OCI-LY3 (cell line): ENCODE data around the gene UNC5C.

Experiments used
- CTCF ChIP-seq: fragments of 200-600, 300-600 bp; sonication (generic); IDR thresholded peaks from 2 replicates; pipeline ENCODE4 v1.5.1; 2014; ENCODE audit warnings: antibody characterized with exemption, low read length, low read depth
- EZH2phosphoT487 ChIP-seq: fragments of 200-600 bp; shearing (Covaris generic); IDR thresholded peaks from 2 replicates; pipeline ENCODE4 v1.6.1; 2018; ENCODE audit warnings: antibody characterized with exemption, mixed run types, low read depth

GRCh38 chr4:95249426-95250021 is 299.2 kb downstream of the UNC5C start:
- TF ChIP-seq CTCF, result no peak
- TF ChIP-seq EZH2phosphoT487, result no peak
